Stimulated activated CD4-positive, alpha-beta T cell treated with anti-CD3 and anti-CD28 coated beads, Interleukin-4, amount 100 ng/mL, for 24 hours (primary cell): Measurements from ENCODE around the gene CLCF1.
A peak's percentile ranks its signal among the peaks of the same experiment; 100 is the strongest.
"Not testable (repeated sequence)": the region's sequence is repeated elsewhere in the genome, so short reads cannot be mapped to it uniquely, and the experiment has no call there.

Experiments
- DNase-seq: peaks from one replicate; pipeline ENCODE4 v3.0.0-alpha.2; 2020

The CLCF1 gene

GRCh38 chr11:67408437-67409200 lies 35.2 kb upstream of the CLCF1 start:
- no peak for DNase-seq

- no peak for DNase-seq
Measured at GRCh38 chr11:67407688-67408163, 34.3 kb upstream of the CLCF1 start.

- no peak for DNase-seq
Measured at GRCh38 chr11:67406969-67407687, 33.7 kb upstream of the CLCF1 start.

GRCh38 chr11:67406420-67406968 lies 33.1 kb upstream of the CLCF1 start:
- DNase-seq = no peak

- no peak for DNase-seq
Measured at GRCh38 chr11:67405688-67406339, 32.4 kb upstream of the CLCF1 start.

- no peak for DNase-seq
Measured at GRCh38 chr11:67405196-67405567, 31.8 kb upstream of the CLCF1 start.

DNA sequence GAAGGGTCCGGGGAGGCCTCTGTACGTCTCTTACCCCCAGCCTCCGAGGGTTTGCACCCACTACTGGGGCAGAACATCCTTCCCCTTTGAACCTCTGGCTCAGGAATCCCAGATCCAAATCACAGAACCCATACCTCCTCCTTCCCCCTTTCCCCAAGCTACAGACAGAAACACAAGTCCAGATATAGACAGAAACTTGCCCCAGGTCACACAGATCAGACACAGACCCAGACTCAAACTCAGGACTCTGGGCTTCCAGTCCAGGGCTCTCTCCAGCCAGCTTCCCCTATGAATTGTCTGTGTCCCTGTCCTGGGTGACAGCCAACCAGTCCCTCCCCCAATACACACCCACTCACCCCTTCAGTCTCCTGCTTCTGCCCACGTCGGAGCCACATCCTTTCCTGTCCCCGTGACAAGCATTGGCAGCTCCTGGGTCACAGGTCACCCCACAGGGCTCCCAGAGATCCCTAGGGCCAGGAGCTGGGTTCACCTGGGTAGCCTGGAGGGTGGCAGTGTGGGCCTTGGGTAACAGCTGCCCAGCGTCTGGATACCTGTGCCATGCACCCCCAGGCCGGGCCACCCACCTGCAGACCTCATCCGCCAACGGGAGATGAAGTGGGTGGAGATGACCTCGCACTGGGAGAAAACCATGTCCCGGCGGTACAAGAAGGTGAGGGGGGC lies 31.3 kb upstream of the CLCF1 start:
- peak; percentile 55 for DNase-seq

- not testable (repeated sequence) for DNase-seq
Measured at GRCh38 chr11:67403085-67403484, 29.7 kb upstream of the CLCF1 start.

DNA sequence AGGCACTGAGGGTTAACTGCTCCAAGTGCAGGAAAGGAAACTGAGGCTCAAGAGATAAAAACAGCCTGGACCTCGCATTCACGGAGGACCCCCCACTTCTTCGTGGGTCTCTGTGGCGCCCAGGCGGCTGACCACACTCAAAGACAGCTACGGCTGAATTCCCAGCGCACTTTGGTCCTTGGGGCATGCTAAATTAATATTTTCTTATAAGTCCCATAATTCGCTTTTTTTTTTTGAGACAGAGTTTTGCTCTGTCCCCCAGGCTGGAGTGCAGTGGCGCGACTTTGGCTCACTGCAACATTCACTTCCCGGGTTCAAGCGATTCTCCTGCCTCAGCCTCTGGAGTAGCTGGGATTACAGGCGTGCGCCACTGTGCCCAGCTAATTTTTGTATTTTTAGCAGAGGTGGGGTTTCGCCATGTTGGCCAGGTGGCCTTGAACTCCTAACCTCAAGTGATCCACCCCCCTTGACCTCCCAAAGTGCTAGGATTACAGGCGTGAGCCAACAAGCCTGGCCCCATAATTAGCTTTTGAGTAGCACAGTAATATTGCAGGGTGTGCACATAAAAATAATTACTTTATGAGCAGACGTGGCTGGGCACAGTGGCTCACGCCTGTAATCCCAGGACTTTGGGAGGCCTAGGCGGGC lies 28.9 kb upstream of the CLCF1 start:
- not testable (repeated sequence) for DNase-seq

DNA sequence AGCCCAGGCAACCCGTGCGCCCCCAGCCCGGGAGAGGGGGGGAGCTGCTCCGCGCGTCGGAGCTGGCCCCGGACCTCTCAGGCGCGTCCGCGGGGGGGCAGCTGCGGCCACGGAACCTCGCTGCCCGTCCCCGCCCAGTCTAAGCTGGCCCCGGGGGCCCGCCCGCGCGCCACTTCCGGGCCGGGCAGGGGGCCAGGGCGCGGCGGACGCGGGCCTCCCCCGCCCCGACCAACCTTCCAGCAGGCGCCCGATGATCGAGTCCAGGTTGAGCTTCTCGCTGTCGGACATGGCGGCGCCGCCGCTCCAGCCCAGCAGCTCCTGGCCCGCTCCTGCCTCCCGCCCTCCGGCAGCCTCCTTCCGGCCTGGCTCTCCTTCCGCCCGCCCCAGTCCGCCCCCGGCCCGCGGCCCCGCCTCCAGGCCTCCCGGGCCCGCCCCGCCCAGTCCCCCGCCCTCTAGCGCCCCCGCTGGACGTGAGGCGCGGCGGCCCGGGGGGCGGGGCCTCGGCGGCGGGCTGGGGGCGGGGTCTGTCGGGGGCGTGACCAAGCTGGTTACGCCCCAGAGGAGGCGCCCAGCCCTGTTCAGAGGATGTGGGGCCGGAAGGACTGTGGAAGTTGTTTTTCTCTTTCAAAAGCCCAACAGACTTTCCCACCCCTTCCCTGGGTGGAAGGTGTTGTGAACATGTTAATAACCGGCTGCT lies 28.2 kb upstream of the CLCF1 start, which contains the start of gene PPP1CA:
Gene PPP1CA (minus strand): TSS at position 364 of the 697 bp plus-strand sequence. CDS start 76 bp downstream, at position 288.
- peak; percentile 89 for DNase-seq

DNA sequence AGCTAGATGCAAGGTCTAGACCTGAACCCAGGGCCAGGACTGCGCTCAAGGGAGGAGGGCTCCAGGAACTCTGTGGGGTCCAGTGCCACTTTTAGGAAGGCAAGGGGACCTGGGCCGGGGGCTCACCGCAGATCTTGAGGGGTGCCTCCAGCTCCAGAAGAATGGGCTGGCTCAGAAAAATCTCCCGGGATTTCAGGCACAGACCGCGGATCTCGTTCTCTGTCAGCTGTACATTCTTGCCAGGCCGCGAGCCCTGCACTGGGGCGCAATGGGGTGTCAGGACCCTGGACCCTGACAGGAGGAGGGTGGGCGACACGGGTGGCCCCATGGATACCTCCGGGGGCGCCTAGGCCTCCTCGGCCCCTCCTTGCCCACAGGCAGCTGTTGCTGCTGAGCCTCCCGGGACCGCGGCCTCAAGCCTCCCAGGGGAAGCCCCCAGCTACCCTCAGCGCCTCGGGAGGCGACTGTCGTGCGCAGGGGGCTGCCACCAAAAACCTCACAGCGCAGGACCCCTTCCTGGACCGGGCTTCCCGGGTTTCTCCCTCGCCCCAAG lies 27.6 kb upstream of the CLCF1 start:
- DNase-seq = no peak

DNA sequence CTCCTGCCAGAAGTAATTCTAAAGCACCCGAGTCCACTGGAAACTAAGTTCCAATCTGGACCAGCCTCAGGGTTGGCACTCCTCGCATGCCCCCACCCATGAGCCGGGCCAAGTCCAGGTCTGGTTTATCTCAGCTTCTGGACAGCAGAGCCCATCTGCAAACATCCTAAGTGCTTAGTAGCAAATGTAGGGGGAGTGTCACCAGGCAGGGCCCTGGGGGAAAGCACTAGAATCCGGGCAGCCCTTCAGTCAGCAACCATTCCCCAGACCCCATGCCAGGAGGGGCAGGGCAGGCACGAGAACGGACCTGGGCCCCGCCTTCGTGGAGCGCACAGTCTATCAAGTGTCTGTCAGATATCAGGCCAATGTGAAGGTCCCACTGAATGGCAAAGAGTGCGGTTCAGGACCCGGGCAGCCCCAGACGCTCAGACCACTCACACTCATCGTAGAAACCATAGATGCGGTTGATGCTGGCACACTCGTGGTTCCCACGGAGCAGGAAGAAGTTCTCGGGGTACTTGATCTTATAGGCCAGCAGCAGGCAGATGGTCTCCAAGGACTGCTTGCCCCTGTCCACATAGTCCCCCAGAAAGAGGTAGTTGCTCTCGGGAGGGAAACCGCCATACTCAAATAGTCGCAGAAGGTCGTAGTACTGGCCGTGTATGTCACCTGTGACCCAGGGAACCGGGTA lies 27.0 kb upstream of the CLCF1 start:
- DNase-seq = peak; percentile 33

GRCh38 chr11:67398661-67399563 lies 25.5 kb upstream of the CLCF1 start:
- no peak for DNase-seq

GRCh38 chr11:67397986-67398660 lies 24.7 kb upstream of the CLCF1 start:
- DNase-seq = no peak

DNA sequence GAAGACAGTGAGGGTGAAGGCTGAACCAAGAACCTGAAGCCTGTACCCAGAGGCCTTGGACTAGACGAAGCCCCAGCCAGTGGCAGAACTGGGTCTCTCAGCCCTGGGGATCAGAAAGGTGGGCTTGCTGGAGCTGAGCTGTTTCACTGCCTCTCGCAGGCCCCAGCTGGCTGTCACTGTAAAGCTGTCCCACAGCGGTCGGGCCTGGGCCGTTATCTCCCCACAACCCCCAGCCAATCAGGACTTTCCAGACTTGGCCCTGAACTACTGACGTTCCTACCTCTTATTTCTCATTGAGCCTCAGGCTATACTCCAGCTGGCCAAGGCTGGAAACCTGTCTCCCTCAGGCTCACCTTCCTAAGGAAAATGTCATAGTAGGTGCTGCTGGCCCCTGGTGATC lies 24.1 kb upstream of the CLCF1 start:
- no peak for DNase-seq

GRCh38 chr11:67396587-67397389 lies 23.4 kb upstream of the CLCF1 start:
- no peak for DNase-seq

- DNase-seq = no peak
Measured at GRCh38 chr11:67396259-67396581, 22.8 kb upstream of the CLCF1 start.
